ENCODE results near the gene PSMA5.

PSMA5 gene

DNA sequence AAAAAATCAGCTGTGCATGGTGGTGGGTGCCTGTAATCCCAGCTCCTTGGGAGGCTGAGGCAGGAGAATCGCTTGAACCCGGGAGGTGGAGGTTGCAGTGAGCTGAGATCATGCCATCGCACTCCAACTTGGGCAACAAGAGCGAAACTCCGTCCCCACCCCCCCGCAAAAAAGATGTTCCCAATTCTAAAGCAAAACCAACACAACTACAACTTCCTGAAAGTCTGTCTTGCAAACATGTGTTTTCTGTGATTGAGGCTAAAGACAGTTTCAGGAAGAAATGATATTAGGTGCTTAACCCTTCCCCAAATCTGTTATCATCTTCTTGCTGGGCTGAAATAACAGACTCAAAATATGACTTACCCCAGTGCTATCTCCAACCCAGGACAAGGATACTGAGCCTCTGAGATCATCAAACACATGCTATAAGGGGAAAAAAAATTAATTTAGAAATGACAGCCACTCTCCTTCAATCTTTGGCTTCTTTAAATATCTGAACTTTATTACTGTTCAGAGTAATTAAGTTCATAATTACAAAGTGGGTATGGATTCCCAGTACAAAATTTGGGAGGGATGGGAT is 57.0 kb downstream of the PSMA5 start:
- no peak for DNase-seq (ENCODE audit: low read depth in 2 of 2)

- DNase-seq (ENCODE audit: low read depth in 2 of 2) = no peak
These were observed 57.8 kb downstream of the PSMA5 start for GRCh38 chr1:109368464-109368863.

- no peak for DNase-seq (ENCODE audit: low read depth in 2 of 2)
These were observed 58.6 kb downstream of the PSMA5 start for GRCh38 chr1:109367626-109368025.

- no peak for DNase-seq (ENCODE audit: low read depth in 2 of 2)
These were observed 60.5 kb downstream of the PSMA5 start for GRCh38 chr1:109365642-109366204.

GRCh38 chr1:109361649-109362048 is 64.6 kb downstream of the PSMA5 start:
- no peak for DNase-seq (ENCODE audit: low read depth in 2 of 2)

DNA sequence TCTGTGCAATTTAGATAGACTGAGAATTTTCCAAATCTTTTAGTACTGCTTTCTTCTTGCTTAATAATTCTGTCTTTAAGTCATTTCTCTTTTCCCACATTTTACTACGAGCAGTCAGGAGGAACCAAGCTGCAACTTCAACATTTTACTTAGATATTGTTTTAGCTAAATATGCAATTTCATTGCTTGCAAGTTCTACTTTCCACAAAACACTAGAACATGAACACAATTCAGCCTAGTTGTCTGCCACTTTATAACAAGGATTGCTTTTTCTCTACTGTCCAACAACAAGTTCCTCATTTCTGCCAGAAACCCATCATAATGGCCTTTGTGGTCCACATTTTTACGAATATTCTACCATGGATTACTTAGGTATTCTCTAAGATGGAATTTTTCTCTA is 65.2 kb downstream of the PSMA5 start:
- no peak for DNase-seq (ENCODE audit: low read depth in 2 of 2)

DNA sequence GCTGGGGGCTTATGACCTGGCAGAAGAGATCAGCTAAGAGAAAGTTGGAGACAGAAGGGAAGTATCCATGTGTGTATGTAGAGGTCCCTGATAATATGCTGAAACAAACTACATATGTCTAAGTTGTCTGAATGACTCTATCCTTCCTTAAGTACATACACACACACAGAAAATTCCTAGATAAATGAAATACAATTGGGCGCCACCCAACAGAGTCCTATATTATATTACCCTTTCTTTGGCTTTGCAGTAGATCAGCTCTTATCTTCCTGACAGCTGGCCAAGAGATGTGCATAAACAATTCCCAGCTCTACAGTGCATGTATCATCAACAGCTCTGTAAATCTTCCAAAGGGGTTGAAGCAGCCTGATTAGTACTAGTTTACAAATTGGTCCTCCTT is 68.6 kb downstream of the PSMA5 start:
- DNase-seq (ENCODE audit: low read depth in 2 of 2) = no peak

DNA sequence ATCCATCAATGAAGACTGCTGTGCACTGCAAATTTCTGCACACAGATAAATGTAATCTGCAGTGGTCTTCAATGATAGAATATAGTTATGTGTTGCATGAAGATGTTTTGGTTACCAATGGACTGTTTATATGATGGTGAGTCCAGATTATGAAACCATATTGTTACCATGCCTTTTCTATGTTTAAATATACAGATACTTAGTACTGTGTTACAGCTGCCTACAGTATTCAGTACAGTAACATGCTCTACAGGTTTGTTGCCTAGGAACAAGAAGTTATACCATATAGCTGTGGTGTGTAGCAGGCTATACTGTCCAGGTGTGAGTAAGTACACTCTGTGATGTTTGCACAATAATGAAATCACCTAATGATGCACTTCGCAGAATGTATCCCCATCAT is 69.3 kb downstream of the PSMA5 start:
- no peak for DNase-seq (ENCODE audit: low read depth in 2 of 2)

GRCh38 chr1:109356505-109356904 is 69.7 kb downstream of the PSMA5 start:
- DNase-seq (ENCODE audit: low read depth in 2 of 2) = no peak

DNA sequence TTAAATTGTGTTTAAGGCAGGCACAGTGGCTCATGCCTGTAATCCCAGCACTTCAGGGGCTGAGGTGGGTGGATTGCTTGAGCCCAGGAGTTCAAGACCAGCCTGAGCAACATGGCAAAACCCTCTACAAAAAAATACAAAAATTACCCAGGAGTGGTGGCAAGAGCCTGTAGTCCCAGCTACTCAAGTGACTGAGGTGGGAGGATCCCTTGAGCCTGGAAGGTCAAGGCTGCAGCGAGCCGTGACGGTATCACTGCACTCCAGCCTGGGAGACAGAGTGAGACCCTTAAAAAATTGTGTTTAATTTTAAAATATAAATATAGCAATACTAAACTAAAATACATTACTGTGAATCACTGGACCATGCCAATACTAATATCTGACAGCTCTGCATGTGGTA is 71.3 kb downstream of the PSMA5 start:
- DNase-seq (ENCODE audit: low read depth in 2 of 2) = no peak

- no peak for DNase-seq (ENCODE audit: low read depth in 2 of 2)
These were observed 74.8 kb downstream of the PSMA5 start for GRCh38 chr1:109351457-109351856.

- DNase-seq (ENCODE audit: low read depth in 2 of 2) = no peak
These were observed 75.6 kb downstream of the PSMA5 start for GRCh38 chr1:109350655-109351054.

GRCh38 chr1:109350182-109350581 is 76.1 kb downstream of the PSMA5 start:
- DNase-seq (ENCODE audit: low read depth in 2 of 2) = no peak
